ENCODE measurements around the gene IL12RB2. TPM values are rescaled to one million over a fixed set of nuclear protein-coding genes. Genes with fewer than 3 reads are reported as not detected.

The IL12RB2 gene
- total and polyA plus RNA-seq, 2 experiments from 2014 or later = 0.79 to 1.7 TPM

- Mint-ChIP-seq H3K4me3 (no peak overlapping the region), H3K27ac (no peak overlapping the region), H3K36me3 (ENCODE audit: low read depth) (peaks cover 6% of the 10 kb centered on the region; the same call in 2 of the 3 replicates), H3K27me3 (ENCODE audit: insufficient read depth, low read depth, poor library complexity) (peaks cover 2% of the 10 kb centered on the region), H3K9me3 (peaks cover 13% of the 10 kb centered on the region), H3K4me1 (no peaks in the 10 kb centered on the region)
- no peak for ATAC-seq
- Histone ChIP-seq H3F3A (replicated peaks; ENCODE audit: low read depth) (no peaks in the 10 kb centered on the region), H3K4me2 (no peak overlapping the region), H3K4me3 (no peak overlapping the region), H3K27ac (ENCODE audit: low read depth) (no peak overlapping the region), H4K20me1 (replicated peaks; ENCODE audit: insufficient read depth) (no peaks in the 10 kb centered on the region), H3K9me2 (ENCODE audit: insufficient read depth) (0 out of 2 replicates have a peak, but pooled peaks cover 6% of the 10 kb centered on the region), H3K4me1 (ENCODE audit: insufficient read depth) (no peaks in the 10 kb centered on the region), H3K36me3 (ENCODE audit: insufficient read depth) (no peaks in the 10 kb centered on the region), H2AFZ (no peak overlapping the region), H3K79me2 (replicated peaks; ENCODE audit: insufficient read depth) (no peaks in the 10 kb centered on the region), H3K27me3 (ENCODE audit: insufficient read depth) (no peaks in the 10 kb centered on the region)
- no peak for DNase-seq (ENCODE audit: low spot score)
- no peak for TF ChIP-seq ZNF462 (CRISPR knock-in tag; IDR thresholded peaks at IDR 0.05)
- TF ChIP-seq ETS1 (IDR thresholded peaks at IDR 0.05) = no peak
- TF ChIP-seq STAT1 (IDR thresholded peaks at IDR 0.05; ENCODE audit: unreplicated experiment) = no peak
- TF ChIP-seq REST (IDR thresholded peaks at IDR 0.05; ENCODE audit: unreplicated experiment) = no peak
- no peak for TF ChIP-seq CREB1 (CRISPR knock-in tag; IDR thresholded peaks at IDR 0.05; ENCODE audit: low read depth)
- TF ChIP-seq POLR2AphosphoS5 (IDR thresholded peaks at IDR 0.05; ENCODE audit: low read depth) = no peak
- no peak for TF ChIP-seq ZNF331 (CRISPR knock-in tag; IDR thresholded peaks at IDR 0.05; ENCODE audit: low read depth)
- no peak for TF ChIP-seq NANOG (IDR thresholded peaks at IDR 0.05; ENCODE audit: borderline replicate concordance)
Observed at GRCh38 chr1:67270541-67270940, 37.1 kb upstream of the IL12RB2 start.
